ENCODE measurements around the gene BICD2.

The BICD2 gene

DNA sequence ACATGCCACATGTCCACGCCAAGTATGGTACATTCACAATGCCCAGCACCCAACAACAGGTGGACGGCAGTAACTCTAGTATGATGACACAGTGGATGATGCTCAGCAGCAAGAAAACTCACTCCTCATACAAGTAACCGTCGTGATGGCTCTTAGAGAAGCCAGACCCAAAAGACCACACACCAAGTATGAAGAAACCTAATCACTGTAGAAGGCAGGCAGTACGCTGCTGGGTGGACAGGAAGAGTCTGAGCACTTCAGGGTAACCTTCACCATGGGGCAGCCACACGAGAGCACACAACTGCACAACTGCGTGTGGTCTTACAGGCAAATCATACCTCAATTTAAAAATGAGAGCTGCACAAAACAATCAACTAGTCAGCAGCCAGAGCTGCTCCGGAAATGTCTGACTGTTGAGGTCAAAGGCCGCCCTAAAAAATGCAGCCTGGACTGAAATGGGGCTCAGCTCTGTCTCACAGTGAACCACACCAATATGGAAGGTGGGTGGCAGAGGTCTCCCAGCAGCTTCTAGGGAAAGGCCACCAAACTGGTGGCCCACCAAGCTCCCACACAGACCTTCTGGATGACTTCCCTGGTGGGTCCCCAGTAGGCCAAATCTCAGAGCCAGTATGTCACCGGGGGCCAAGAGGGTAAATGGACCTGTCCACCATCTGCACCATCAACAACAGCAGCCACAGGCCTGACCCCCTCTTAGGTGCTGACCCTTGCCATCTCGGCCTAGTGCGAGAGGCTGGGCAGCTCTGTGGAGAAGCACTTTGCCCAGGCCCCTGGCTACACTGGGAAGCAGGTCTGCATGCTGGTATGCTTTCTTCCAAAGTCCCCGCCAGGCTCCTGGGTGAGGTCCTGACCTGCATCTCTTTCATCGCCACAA lies 17.8 kb downstream of the BICD2 start:
- no peak for DNase-seq

DNA sequence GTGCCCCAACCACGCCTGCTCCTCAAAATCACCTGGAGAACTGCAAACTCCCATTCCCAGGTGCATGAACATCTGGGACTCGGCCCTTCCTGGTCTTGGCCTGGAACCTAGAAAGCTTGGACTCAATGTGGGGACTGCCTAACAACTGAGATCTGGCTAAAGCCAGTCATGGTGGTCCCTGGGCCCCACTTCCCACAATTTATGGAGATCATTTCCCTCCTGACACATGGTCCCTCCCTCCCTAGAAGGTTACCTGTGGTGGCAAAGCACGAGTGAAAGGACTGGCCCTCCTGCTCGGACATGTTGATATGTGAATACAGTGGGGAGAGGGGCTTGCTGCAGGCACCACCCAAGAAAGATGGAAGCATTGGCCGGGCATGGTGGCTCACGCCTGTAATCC lies 18.8 kb downstream of the BICD2 start:
- DNase-seq = no peak

DNA sequence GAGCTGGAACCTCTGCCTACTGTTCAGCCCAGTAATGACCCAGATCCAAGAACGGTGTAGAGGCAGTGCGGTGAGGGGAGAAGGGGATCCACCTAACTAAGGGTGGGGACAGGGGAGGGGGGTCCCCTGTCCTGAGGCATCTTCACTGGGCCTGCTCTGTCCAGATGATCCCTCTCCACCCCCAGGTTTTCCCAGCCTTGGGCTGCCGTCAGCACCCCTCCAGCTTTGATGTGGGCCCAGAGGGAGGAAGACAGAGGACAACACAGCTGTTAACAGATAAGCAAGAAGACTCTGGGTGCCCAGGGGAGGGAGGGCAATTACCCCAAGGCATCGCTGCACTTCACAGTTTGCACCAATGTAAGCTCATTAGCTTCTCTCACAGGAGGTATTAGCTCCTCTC lies 19.3 kb downstream of the BICD2 start:
- DNase-seq = peak; percentile 28

DNA sequence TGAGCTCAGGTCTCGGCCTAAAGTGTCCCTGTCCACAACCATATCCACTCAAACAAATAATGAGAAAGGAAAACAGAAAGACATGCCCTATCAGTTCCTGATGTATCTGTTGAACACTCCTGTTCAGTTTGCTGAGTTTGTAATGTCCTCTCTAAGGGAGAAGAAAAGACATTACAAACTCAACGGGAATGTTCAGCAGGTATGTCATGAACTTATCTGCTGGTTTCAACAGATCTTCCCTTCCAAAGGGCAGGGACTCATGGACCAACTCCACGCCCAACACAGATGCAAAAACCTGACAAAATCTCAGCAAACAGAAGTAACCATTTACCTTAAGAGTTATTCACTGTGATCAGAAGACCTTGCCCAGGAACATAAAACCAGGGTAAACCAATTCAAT lies 23.7 kb downstream of the BICD2 start:
- DNase-seq = no peak

DNA sequence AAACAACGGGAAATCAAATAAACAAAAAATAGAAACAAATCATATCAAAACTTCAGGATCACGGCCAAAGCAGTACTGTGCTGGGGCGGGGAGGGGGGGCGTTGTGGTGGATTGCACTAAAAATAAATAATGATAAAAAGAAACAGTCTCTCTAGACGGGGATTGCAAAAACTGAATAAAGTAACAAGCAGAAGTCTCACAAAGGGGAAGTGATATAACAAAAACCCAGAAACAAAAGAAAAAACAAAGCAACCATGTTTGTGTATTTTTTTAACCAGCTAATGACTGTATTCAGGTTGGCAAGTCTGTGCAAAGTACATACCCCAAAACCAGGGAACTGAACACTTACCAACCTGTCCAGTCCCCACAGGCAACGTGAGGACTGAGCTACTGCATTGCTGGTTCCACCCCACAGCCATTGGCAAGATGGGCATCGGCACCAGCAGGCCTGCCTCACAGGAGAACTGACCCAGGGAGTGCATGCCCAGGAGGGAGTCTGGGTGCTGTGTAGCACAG lies 24.1 kb downstream of the BICD2 start:
- DNase-seq = no peak

DNA sequence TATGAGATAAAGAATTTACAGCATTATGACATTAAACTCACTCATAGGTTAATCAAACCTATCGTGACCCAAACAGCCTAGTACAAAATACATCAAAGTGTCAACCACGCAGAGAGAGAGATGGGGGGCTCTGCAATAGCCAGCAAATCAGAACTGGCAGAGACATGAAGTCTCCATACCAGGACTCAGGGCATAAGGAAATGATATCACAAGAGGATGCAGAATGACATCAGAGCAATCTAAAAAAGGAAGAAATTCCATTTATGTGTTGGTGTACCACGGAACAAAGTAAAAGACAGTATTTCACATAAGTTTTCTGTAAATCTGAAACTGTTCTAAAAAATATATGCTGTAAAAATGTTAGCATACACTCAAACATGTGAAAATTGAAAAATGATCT lies 24.6 kb downstream of the BICD2 start:
- no peak for DNase-seq

GRCh38 chr9:92739346-92739970 lies 25.2 kb downstream of the BICD2 start:
- no peak for DNase-seq

DNA sequence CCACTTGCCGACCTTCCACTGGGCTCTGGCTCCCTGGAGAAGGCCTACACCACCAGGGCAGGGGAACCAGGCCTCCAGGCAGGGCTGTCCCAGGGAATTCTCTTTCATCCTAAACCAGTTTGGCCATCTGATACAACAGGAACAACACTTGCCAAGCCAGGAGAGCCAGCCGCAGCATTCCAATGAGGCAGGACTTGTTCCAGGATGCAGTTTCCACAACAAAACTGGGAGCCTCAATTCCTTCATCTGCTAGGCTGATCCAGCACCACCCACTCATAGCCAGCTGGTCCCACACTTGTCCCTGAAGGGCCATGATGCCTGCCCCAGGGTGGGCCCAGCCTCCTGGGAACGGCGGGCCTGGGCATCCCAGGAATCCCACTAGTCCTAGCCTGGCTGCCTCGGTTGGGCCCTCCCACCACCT lies 26.0 kb downstream of the BICD2 start:
- DNase-seq = no peak

DNA sequence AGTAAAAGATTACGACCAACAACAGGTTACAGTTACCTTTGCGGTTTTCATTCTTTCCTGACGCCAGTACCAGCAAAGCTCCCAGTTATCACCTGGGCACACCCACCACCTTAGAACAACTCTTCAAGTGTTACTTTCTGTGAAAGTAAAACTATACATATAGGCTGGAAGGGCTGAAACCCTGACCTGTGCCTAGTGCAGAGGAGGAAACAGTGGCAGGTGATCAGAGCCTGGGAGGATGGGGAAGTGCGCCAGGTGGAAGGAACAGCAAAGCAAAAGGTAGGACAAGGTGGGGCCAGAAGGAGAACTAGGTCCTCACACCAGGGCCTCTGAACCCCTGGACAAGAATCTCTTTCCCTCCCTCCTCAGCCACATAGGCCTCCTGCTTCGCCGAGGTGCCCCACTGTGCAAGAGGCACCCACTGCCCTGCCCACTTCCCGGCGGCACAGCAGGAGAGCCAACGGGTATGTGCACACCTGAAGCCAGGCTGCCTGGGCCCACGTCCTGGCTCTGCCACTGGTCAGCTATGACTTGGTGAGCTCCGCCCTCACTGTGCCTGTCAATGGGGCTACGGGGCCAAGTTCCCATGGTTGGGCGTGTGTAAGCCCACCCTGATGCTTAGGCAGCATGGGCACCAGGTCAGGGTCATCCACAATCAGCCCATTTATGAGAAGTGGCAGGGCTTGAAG lies 26.9 kb downstream of the BICD2 start:
- no peak for DNase-seq

- DNase-seq = no peak
Observed at GRCh38 chr9:92737216-92737606, 27.4 kb downstream of the BICD2 start.

DNA sequence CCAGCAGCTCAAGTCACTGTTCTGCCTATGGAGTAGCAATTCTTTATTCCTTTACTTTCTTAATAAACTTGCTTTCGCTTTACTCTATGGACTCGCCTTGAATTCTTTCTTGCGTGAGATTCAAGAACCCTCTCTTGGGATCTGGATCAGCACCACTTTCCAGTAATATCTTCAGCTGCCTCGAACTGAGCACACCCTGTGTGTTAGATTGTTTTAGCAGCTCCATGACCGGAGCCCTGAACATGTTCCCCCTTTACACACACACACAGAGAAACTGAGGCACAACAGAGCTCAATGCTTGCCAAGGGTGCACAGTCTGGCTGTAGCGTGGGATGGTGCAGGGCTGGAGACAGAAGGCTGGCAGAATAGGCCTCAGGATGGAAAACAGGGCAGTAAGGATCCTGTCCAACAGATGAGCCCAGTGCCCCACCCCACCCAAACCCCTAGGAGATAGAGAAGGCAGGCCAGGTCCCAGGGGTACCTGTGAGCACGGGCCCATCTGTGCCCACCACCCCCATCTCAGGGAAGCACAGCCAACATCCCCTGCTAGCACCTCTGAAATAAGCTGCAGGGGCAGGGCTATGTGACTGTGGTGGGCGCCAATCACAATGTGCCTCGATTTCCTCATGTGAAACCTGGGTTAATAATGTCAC lies 27.9 kb downstream of the BICD2 start:
- no peak for DNase-seq

DNA sequence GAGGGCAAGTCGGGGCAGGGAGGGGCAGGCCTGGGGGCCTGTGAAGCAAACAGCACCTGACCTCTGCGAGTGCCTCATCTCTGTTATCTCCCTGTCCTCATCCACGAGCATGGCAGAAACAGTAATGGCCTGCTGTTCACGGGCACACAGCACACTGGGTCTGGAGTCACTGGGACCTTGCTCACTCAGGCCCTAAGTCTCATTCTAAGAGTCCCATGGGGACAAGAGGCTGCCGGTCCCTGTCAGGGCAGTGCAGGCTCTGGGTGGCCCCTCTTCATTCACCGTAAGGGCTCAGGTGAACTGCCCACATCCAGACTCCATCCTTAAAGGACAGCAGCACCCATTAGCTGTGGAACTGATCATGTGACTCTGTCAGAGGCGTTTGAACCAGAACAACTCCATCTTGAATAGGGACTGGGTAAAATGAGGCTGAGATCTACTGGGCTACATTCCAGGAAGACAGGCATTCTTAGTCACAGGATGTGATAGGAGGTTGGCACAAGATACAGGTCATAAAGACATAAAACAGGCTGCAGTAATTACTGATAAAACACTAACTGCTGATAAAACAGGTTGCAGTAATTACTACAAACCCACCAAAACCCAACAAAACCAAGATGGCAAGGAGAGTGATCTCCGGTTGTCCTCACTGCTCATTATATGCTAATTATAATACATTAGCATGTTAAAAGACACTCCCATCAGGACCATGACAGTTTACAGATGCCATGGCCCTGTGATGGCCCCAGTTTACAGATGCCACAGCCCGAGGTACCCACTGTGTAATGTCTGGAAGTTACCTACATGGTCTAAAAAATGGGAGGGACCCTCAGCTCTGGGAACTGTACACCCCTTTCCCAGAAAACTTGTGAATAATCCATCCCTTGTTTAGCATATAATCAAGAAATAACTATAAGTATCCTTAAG lies 28.7 kb downstream of the BICD2 start:
- no peak for DNase-seq

DNA sequence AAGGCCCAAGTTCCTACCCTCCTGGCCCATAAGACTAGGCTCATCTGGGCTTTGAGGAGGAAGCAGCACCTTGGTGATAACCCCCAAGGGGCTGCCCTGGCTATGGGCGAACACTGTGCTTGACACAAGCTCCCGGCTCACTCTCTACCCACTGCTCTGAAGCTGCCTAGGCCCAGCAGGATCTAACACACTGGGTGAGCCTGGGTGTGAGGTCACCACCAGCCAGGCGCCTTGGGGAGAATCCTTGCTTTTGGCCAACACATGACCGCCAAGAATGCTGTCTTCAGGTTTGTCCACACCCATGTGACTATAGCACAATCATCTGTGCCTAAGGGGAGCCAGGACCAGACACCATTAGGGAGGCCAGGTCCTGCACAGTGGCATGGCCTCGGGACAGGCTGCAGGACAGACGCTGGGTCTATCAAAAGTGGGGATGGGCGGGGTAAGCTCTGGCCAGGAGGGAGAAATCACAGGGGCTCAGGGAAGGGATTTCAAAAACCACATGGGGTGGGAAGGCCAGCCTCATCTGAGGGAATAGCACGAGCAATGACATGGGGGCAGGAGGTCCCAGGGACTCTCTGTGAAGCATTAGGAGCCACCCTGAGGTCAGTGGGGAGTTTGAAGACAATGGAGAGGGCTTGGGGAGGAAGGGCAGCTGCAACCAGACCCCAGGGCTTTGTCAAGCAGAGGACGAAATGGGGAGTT lies 29.6 kb downstream of the BICD2 start:
- DNase-seq = no peak

- DNase-seq = no peak
Observed at GRCh38 chr9:92730897-92731296, 33.7 kb downstream of the BICD2 start.

GRCh38 chr9:92729735-92730155 lies 34.9 kb downstream of the BICD2 start:
- DNase-seq = no peak

DNA sequence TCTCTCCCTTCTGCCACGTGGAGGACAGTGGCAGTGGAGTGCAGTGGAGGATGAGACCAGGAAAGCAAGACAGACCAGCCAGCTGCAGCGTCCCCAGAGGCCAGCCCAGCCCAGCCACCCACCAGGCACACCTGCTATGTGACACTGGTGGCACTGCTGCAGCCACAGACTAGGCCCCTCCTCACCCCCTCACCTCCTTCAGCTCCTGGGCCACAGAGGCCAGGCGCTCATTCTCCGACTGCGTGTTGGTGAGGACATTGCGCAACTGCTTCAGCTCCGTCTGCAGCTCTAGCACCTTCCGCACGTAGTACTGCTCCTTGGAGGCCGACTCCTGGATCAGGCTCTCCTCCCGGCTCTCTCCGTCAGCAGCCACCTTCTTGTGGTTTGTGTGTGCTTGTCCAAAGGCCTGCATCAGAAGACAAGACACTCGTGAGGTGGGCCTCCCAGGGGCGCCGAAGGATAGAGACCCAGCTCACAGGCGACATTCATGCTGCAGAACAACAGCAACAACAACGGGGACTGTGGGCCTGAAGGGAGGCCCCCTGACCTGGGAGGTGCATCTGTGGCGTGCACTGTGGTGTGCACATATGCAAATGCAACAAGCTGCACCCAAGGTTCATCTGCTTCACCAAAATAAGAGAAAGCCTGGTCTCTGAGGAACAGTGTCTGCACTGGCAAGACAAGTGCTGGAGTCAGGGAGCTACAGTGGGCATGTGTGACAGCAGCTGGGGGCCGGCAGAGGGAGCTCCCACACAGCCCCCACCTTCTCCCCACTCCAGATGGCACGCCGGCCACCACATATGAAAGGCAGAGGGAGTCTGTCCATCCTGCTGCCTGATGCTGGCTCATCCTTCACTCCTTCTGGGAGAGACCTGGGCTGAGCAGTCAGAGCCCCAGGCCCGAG lies 35.5 kb downstream of the BICD2 start:
- DNase-seq = peak; percentile 46

GRCh38 chr9:92727716-92728700 lies 36.6 kb downstream of the BICD2 start:
- DNase-seq = no peak

GRCh38 chr9:92726971-92727715 lies 37.5 kb downstream of the BICD2 start:
- peak; percentile 82 for DNase-seq
